Measurements from ENCODE around the gene IL1RAPL2.

IL1RAPL2 gene

GRCh38 chrX:104795804-104796203, 229.8 kb downstream of the IL1RAPL2 start:
- TF ChIP-seq RAD21 (IDR thresholded peaks at IDR 0.05; ENCODE audit: low read depth) (no peak), TCF12 (IDR thresholded peaks at IDR 0.05; ENCODE audit: low read depth) (no peak), CREB1 (IDR thresholded peaks at IDR 0.05; ENCODE audit: low read depth) (no peak), EP300 (IDR thresholded peaks at IDR 0.05; ENCODE audit: borderline replicate concordance) (no peak), CEBPB (IDR thresholded peaks at IDR 0.05) (no peak), REST (IDR thresholded peaks at IDR 0.05; ENCODE audit: low read depth) (no peak), MAX (IDR thresholded peaks at IDR 0.05) (no peak), USF1 (IDR thresholded peaks at IDR 0.05) (no peak), NFIC (IDR thresholded peaks at IDR 0.05) (no peak), FOXM1 (IDR thresholded peaks at IDR 0.05; ENCODE audit: borderline replicate concordance, low read depth) (no peak), TEAD4 (IDR thresholded peaks at IDR 0.05) (no peak), EGR1 (IDR thresholded peaks at IDR 0.05) (no peak)

- TF ChIP-seq ZBTB7A (IDR thresholded peaks at IDR 0.05; ENCODE audit: low read depth) (no peak), TEAD4 (IDR thresholded peaks at IDR 0.05) (no peak), CEBPB (IDR thresholded peaks at IDR 0.05) (no peak), REST (IDR thresholded peaks at IDR 0.05; ENCODE audit: low read depth) (no peak), EP300 (IDR thresholded peaks at IDR 0.05; ENCODE audit: borderline replicate concordance) (no peak), TCF12 (IDR thresholded peaks at IDR 0.05; ENCODE audit: low read depth) (no peak), TAF1 (IDR thresholded peaks at IDR 0.05; ENCODE audit: low read depth) (no peak), EGR1 (IDR thresholded peaks at IDR 0.05) (no peak), CREB1 (IDR thresholded peaks at IDR 0.05; ENCODE audit: low read depth) (no peak), USF1 (IDR thresholded peaks at IDR 0.05) (no peak), FOXM1 (IDR thresholded peaks at IDR 0.05; ENCODE audit: borderline replicate concordance, low read depth) (no peak), RAD21 (IDR thresholded peaks at IDR 0.05; ENCODE audit: low read depth) (no peak), NFIC (IDR thresholded peaks at IDR 0.05) (no peak), YY1 (IDR thresholded peaks at IDR 0.05; ENCODE audit: low read depth) (no peak), MAX (IDR thresholded peaks at IDR 0.05) (no peak)
These were observed 237.2 kb downstream of the IL1RAPL2 start for GRCh38 chrX:104803219-104803618.

- TF ChIP-seq NFIC (IDR thresholded peaks at IDR 0.05) = no peak
- no peak for TF ChIP-seq EGR1 (IDR thresholded peaks at IDR 0.05)
- TF ChIP-seq TCF12 (IDR thresholded peaks at IDR 0.05; ENCODE audit: low read depth) = no peak
- no peak for TF ChIP-seq MAX (IDR thresholded peaks at IDR 0.05)
- no peak for TF ChIP-seq REST (IDR thresholded peaks at IDR 0.05; ENCODE audit: low read depth)
- TF ChIP-seq TEAD4 (IDR thresholded peaks at IDR 0.05) = no peak
- TF ChIP-seq USF1 (IDR thresholded peaks at IDR 0.05) = no peak
- no peak for TF ChIP-seq FOXM1 (IDR thresholded peaks at IDR 0.05; ENCODE audit: borderline replicate concordance, low read depth)
- no peak for TF ChIP-seq YY1 (IDR thresholded peaks at IDR 0.05; ENCODE audit: low read depth)
- TF ChIP-seq EP300 (IDR thresholded peaks at IDR 0.05; ENCODE audit: borderline replicate concordance) = no peak
- TF ChIP-seq ZBTB7A (IDR thresholded peaks at IDR 0.05; ENCODE audit: low read depth) = no peak
- TF ChIP-seq RAD21 (IDR thresholded peaks at IDR 0.05; ENCODE audit: low read depth) = no peak
- TF ChIP-seq CREB1 (IDR thresholded peaks at IDR 0.05; ENCODE audit: low read depth) = no peak
- TF ChIP-seq CEBPB (IDR thresholded peaks at IDR 0.05) = no peak
These were observed 240.3 kb downstream of the IL1RAPL2 start for GRCh38 chrX:104806346-104806745.

- TF ChIP-seq CEBPB (IDR thresholded peaks at IDR 0.05) (no peak), MAX (IDR thresholded peaks at IDR 0.05) (no peak), ZBTB7A (IDR thresholded peaks at IDR 0.05; ENCODE audit: low read depth) (no peak), RAD21 (IDR thresholded peaks at IDR 0.05; ENCODE audit: low read depth) (no peak), USF1 (IDR thresholded peaks at IDR 0.05) (no peak)
These were observed 267.4 kb downstream of the IL1RAPL2 start for GRCh38 chrX:104833401-104833800.
